ENCODE results near the gene RUVBL2.
A peak's percentile ranks its signal among the peaks of the same experiment; 100 is the strongest.

Gene RUVBL2

GRCh38 chr19:48990400-48990799 lies 3.3 kb upstream of the RUVBL2 start:
- no peak for DNase-seq (ENCODE audit: low spot score)

GRCh38 chr19:48991011-48991609 lies 2.6 kb upstream of the RUVBL2 start:
- no peak for DNase-seq (ENCODE audit: low spot score)
- TF ChIP-seq, protein P1, sequence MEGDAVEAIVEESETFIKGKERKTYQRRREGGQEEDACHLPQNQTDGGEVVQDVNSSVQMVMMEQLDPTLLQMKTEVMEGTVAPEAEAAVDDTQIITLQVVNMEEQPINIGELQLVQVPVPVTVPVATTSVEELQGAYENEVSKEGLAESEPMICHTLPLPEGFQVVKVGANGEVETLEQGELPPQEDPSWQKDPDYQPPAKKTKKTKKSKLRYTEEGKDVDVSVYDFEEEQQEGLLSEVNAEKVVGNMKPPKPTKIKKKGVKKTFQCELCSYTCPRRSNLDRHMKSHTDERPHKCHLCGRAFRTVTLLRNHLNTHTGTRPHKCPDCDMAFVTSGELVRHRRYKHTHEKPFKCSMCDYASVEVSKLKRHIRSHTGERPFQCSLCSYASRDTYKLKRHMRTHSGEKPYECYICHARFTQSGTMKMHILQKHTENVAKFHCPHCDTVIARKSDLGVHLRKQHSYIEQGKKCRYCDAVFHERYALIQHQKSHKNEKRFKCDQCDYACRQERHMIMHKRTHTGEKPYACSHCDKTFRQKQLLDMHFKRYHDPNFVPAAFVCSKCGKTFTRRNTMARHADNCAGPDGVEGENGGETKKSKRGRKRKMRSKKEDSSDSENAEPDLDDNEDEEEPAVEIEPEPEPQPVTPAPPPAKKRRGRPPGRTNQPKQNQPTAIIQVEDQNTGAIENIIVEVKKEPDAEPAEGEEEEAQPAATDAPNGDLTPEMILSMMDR (IDR thresholded peaks at IDR 0.05; ENCODE audit: extremely low read depth, missing control alignments), result no peak

More at GRCh38 chr19:48990400-48990799, 3.3 kb upstream of the RUVBL2 start:
- TF ChIP-seq, protein P1 (IDR thresholded peaks at IDR 0.05; ENCODE audit: extremely low read depth, missing control alignments), result no peak

GRCh38 chr19:48991873-48992580 lies 1.7 kb upstream of the RUVBL2 start:
- TF ChIP-seq, protein P1 (IDR thresholded peaks at IDR 0.05; ENCODE audit: extremely low read depth, missing control alignments), result no peak
- no peak for DNase-seq (ENCODE audit: low spot score)

DNA sequence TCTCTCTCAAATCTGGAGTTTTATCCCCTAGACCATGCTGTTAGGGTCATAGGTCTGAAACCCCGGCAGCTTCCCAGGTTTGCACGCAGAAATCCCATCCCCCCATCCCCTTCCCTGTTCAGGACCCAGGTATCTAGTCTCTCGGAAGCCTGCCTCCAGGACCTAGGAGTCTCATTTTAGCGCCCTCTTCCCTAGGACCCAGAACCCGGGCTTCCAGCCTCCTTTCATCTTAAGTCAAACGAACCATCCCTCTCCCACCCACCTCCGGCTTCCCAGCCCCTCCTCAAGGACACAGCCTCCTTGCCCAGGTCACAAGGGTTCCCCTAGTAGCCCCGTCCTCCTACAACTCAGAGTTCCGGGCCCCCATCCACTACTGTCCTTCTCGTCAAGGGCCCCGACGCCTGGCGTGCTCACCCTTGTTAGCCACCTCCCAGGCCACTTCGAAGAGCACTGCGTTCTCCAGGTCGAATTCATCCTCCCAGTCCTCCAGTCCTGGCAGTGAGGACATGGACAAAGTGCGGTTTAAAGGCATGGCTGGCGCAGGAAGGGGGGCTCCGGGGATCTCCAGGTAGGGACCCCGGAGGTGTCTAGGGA lies 1.0 kb upstream of the RUVBL2 start:
- no peak for DNase-seq (ENCODE audit: low spot score)
- TF ChIP-seq, protein P1 (IDR thresholded peaks at IDR 0.05; ENCODE audit: extremely low read depth, missing control alignments), result no peak

- no peak for DNase-seq (ENCODE audit: low spot score)
- TF ChIP-seq, protein P1 (IDR thresholded peaks at IDR 0.05; ENCODE audit: extremely low read depth, missing control alignments), result no peak
These were observed 324 bp downstream of the RUVBL2 start for GRCh38 chr19:48994035-48994386.

GRCh38 chr19:48997972-48998371 lies 4.3 kb downstream of the RUVBL2 start:
- TF ChIP-seq, protein P1 (IDR thresholded peaks at IDR 0.05; ENCODE audit: extremely low read depth, missing control alignments), result peak; percentile 67
- peak; percentile 57 for DNase-seq (ENCODE audit: low spot score)

Data from GM20000 (cell line).